Esophagus muscularis mucosa (tissue), 4 donors: ENCODE measurements around the gene NTM.

Experiments used
- EP300 ChIP-seq: sonication (generic); formaldehyde crosslinking; IDR thresholded peaks from one replicate; pipeline ENCODE4 v1.6.1; 2017; ENCODE audit warnings: antibody characterized with exemption
- POLR2A ChIP-seq: fragments of 450-650 bp; IDR thresholded peaks from one replicate; pipeline ENCODE4 v1.6.1; 2017; ENCODE audit warnings: antibody characterized with exemption, moderate library complexity, mild to moderate bottlenecking, low read depth
- POLR2AphosphoS5 ChIP-seq, 2 donors: sonication (generic); formaldehyde crosslinking; IDR thresholded peaks; one replicate each; pipeline ENCODE4 v1.6.1; 2017; ENCODE audit warnings: antibody characterized with exemption in 2 of 2
- TF ChIP-seq, protein P1 (sequence below), 3 experiments: fragments of 200-600 bp in 2 of 3; fragments of 450-650 bp in 1 of 3; sonication (generic) in 2 of 3; IDR thresholded peaks; one replicate each; pipeline ENCODE4 v1.5.1; 2017 to 2019; ENCODE audit warnings: antibody characterized with exemption in 3 of 3, mild to moderate bottlenecking in 2 of 3, moderate library complexity in 1 of 3

DNA sequence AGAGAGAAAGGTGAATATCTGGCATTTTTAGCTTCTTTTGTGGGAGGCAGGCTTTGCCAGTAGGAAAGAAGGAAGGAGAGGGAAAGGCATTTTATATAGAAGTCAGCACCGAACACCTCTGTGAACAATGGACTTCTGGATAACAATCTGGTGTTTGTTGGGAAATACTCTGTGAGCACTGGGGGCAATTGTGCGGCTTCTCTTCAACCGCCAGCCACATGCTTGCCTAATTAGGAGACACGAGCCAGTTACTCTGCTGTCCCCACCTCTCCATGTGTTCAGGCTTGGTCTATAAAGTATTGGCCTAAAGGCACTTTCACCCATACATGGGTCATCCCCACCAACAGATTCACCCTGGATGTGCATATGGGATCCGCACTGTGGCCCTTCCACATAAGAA is 523.6 kb downstream of the NTM start:
- TF ChIP-seq, protein P1, sequence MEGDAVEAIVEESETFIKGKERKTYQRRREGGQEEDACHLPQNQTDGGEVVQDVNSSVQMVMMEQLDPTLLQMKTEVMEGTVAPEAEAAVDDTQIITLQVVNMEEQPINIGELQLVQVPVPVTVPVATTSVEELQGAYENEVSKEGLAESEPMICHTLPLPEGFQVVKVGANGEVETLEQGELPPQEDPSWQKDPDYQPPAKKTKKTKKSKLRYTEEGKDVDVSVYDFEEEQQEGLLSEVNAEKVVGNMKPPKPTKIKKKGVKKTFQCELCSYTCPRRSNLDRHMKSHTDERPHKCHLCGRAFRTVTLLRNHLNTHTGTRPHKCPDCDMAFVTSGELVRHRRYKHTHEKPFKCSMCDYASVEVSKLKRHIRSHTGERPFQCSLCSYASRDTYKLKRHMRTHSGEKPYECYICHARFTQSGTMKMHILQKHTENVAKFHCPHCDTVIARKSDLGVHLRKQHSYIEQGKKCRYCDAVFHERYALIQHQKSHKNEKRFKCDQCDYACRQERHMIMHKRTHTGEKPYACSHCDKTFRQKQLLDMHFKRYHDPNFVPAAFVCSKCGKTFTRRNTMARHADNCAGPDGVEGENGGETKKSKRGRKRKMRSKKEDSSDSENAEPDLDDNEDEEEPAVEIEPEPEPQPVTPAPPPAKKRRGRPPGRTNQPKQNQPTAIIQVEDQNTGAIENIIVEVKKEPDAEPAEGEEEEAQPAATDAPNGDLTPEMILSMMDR (IDR thresholded peaks at IDR 0.05) = no peak
- TF ChIP-seq POLR2A (no peak), EP300 (no peak), POLR2AphosphoS5 (IDR thresholded peaks at IDR 0.05) (no peak)
